Measurements from ENCODE around the gene RDX.

Gene RDX

DNA sequence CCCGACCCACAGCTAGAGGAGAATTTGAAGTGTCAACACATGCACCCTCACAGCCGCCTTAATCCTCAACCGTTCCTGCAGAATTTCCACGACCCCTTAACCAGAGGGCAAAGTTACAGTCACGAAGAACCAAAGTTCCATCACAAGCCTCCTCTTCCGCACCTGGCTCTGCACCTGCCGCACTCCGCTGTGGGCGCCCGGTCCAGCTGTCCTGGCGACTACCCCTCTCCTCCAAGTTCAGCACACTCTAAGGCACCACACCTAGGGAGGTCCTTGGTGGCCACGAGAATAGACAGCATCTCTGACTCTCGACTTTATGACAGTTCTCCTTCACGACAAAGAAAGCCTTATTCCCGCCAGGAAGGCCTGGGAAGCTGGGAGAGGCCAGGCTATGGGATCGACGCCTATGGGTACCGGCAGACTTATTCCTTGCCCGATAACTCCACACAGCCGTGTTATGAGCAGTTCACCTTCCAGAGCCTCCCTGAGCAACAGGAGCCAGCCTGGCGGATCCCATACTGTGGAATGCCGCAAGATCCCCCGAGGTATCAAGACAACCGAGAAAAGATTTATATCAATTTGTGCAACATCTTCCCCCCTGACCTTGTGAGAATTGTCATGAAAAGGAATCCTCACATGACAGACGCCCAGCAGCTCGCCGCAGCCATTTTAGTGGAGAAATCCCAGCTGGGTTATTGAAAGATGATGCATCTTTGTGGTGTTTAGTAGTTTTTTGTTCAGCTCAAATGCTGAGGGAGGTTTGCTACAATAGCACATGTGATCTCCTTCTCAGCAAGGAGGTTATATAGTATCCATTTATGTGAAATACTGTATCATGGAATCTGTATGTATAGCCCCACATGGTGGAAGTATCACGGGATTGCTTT lies 131.1 kb downstream of the RDX start:
- in situ Hi-C loops (cut with HindIII; ENCODE audit: low pct_unique_long_range_greater_than_20kb, low sequenced_read_pairs), result no loop called here
- TF ChIP-seq JUND (IDR thresholded peaks at IDR 0.05; ENCODE audit: low read depth), result no peak
- no peak for DNase-seq (ENCODE audit: low read depth in 1 of 2, low spot score in 1 of 2)

DNA sequence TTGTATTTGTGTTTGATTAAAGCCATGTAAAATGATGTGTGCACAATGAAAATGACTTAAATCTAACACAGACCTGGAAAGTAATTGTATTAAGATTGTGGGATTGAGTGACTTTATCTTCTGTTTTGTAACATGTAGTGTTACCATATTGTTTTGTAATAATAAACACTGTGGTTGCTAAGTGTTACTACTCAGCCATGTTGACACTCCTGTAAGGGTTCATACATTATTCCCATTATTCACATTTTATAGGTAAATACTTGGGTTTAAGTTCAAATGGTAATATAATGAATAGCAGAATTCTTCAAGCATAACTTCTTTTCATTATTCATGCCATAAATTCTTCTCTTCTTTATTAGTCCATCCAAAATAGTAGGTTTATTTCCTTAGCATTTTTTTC lies 134.2 kb downstream of the RDX start:
- in situ Hi-C loops (cut with HindIII; ENCODE audit: low pct_unique_long_range_greater_than_20kb, low sequenced_read_pairs), result no loop called here
- DNase-seq (ENCODE audit: low read depth in 1 of 2, low spot score in 1 of 2), result no peak
- no peak for TF ChIP-seq JUND (IDR thresholded peaks at IDR 0.05; ENCODE audit: low read depth)

DNA sequence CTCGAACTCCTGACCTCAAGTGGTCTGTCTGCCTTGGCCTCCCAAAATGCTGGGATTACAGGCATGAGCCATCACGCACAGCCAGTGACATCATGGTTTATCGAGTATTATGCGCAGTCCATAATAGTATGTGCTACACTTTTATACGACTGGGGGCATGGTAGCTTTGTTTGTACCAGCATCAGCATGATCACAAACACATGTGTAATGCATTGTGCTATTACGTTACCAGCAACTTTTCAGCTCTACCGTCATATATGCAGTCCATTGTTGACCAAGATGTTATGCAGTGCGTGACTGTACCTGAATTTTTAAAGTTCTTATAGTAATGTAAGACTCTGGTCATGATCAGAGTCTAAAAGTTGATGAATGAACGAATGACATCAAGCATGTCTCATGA lies 135.4 kb downstream of the RDX start:
- DNase-seq (ENCODE audit: low read depth in 1 of 2, low spot score in 1 of 2), result no peak
- in situ Hi-C loops (cut with HindIII; ENCODE audit: low pct_unique_long_range_greater_than_20kb, low sequenced_read_pairs), result no loop called here
- no peak for TF ChIP-seq JUND (IDR thresholded peaks at IDR 0.05; ENCODE audit: low read depth)

DNA sequence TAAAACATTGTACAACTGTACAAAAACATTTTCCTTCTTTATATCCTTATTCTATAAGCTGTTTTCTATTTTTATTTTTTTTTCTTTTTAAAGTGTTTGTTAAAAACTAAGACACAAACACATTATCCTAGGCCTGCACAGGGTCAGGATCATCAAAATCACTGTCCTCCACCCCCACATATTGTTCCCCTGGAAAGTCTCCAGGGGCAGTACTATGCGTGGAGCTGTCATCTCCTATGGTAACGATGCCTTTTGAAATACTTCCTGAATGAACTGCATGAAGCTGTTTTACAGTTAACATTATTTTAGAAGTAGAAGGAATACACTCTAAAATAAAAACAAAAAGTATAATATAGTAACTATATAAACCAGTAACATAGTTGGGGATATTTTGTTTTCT lies 136.0 kb downstream of the RDX start:
- TF ChIP-seq JUND (IDR thresholded peaks at IDR 0.05; ENCODE audit: low read depth), result no peak
- DNase-seq (ENCODE audit: low read depth in 1 of 2, low spot score in 1 of 2), result no peak
- in situ Hi-C loops (cut with HindIII; ENCODE audit: low pct_unique_long_range_greater_than_20kb, low sequenced_read_pairs), result no loop called here

DNA sequence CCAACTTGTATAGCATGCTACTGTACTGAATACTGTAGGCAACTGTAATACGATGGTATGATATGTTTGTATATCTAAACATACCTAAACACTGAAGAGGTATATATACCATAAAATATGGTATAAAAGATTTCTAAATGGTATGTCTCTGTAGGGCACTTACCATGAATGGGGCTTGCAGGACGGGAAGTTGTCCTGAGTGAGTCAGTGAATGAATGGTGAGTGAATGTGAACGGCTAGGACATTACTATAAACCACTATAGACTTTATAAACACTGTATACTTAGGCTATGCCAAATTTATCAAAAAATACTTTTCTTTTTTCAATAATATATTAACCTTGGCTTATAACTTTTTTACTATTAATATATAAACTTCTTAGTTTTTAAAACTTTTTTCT lies 136.4 kb downstream of the RDX start:
- in situ Hi-C loops (cut with HindIII; ENCODE audit: low pct_unique_long_range_greater_than_20kb, low sequenced_read_pairs), result no loop called here
- no peak for TF ChIP-seq JUND (IDR thresholded peaks at IDR 0.05; ENCODE audit: low read depth)
- DNase-seq (ENCODE audit: low read depth in 1 of 2, low spot score in 1 of 2), result no peak

DNA sequence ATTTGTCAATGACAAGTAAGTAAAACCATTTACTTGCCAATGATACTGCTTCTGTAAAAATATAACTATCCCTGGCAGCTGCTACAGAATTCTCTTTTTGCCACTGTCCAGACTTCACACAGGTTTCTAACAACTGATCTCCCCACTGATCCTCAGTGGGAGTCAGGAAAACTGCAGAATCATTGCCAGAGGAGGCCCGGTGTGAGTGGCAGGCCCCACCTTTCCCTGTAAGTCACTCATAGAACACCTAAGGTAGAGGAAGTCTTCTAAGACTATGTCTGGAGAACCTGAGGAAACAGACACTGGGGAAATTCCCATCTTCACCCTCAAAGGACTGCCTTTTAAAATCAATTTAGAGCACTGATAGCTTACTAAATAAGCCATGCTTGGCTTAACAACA lies 136.9 kb downstream of the RDX start:
- no peak for DNase-seq (ENCODE audit: low read depth in 1 of 2, low spot score in 1 of 2)
- no peak for TF ChIP-seq JUND (IDR thresholded peaks at IDR 0.05; ENCODE audit: low read depth)
- in situ Hi-C loops (cut with HindIII; ENCODE audit: low pct_unique_long_range_greater_than_20kb, low sequenced_read_pairs), result no loop called here

DNA sequence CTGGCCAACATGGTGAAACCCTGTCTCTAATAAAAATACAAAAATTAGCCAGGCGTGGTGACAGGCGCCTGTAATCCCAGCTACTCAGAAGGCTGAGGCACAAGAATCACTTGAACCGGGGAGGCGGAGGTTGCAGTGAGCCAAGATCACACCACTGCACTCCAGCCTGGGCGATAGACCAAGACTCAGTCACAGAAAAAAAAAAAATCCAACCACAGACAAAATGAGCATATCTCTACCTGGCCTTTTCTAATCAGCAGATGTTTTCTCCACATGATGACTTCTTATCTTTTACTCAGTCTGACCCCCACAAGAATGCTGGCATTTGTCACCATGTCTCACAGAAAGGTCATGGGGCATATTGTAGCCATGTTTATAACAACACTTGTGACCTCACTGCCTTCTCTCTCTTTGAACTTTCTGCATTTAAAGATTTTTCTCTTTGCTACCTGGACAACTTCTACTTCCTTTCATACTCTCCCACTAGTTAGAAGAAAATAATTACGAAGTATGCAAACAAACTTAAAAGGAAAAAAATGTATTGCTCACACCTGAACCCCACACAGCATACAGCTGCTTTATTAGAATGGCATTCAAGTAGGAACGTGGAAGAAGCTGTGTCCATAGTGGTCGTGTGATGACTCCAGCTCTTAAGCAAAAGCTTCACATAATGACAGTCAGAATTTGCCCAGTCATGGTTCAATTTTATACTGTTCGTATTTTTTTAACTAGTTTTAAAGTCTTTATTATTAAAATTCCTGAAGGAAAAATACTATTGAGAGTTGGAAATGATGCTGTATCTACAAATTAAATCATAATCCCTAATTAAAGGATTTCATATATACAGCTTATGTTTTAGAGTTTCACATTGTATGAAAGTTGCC lies 137.9 kb downstream of the RDX start:
- DNase-seq (ENCODE audit: low read depth in 1 of 2, low spot score in 1 of 2), result no peak
- no peak for TF ChIP-seq JUND (IDR thresholded peaks at IDR 0.05; ENCODE audit: low read depth)
- in situ Hi-C loops (cut with HindIII; ENCODE audit: low pct_unique_long_range_greater_than_20kb, low sequenced_read_pairs), result no loop called here

DNA sequence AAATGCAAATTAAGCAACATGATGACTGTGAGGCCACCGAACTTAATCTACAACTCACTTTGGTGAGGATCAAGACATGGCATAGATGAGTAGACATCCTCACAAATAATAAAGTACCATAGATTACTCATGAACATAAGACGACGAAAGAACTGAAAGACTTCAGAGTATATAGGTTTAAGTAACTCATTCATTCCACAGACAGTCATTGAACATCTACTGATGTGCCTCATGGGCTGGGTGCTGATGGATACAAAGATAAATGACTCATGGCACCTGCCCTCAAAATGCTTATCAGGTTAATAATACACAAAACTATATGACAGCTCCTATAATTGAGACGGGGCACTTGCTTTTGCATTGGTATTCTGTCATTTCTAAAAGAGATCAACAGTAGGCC lies 139.9 kb downstream of the RDX start:
- no peak for TF ChIP-seq JUND (IDR thresholded peaks at IDR 0.05; ENCODE audit: low read depth)
- DNase-seq (ENCODE audit: low read depth in 1 of 2, low spot score in 1 of 2), result no peak
- in situ Hi-C loops (cut with HindIII; ENCODE audit: low pct_unique_long_range_greater_than_20kb, low sequenced_read_pairs), result no loop called here

DNA sequence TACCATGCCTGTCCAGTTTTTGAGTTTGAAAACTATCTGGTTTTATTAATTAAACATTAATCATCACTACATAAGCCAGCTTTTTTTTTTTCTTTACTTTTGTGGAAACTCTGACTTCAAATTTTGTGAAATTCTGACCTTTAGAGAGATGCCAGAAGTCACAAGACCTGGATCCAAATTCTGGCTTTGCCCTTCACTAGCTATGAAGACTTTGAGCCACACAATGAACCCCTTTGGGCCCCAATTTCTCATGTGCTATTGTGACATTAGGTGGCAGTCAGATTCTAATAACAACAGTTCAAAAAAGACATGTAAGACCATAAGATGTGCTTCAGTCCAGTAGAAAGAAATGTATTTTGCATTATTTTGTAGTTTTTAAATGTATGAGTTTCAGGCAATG lies 142.9 kb downstream of the RDX start:
- in situ Hi-C loops (cut with HindIII; ENCODE audit: low pct_unique_long_range_greater_than_20kb, low sequenced_read_pairs), result no loop called here
- TF ChIP-seq JUND (IDR thresholded peaks at IDR 0.05; ENCODE audit: low read depth), result no peak
- no peak for DNase-seq (ENCODE audit: low read depth in 1 of 2, low spot score in 1 of 2)

DNA sequence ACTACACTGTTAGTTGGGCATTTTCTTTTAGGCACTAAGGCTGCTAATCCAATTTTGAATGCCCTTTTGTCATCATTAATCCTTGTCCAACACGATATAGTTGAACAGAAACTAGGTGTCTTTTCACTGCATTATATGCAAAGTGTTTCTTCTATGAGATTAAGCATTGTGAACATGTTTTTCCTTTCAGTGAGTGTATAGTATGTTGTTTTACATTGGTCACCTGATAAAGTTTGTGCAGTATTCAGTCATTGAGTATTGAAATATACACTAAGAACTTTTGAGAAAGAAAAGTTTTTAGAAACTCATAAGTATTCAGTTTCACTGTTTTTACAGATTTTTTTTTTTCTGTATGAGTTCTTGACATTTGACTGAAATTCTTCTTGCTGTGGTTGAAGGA lies 144.2 kb downstream of the RDX start:
- no peak for DNase-seq (ENCODE audit: low read depth in 1 of 2, low spot score in 1 of 2)
- in situ Hi-C loops (cut with HindIII; ENCODE audit: low pct_unique_long_range_greater_than_20kb, low sequenced_read_pairs), result no loop called here
- no peak for TF ChIP-seq JUND (IDR thresholded peaks at IDR 0.05; ENCODE audit: low read depth)

DNA sequence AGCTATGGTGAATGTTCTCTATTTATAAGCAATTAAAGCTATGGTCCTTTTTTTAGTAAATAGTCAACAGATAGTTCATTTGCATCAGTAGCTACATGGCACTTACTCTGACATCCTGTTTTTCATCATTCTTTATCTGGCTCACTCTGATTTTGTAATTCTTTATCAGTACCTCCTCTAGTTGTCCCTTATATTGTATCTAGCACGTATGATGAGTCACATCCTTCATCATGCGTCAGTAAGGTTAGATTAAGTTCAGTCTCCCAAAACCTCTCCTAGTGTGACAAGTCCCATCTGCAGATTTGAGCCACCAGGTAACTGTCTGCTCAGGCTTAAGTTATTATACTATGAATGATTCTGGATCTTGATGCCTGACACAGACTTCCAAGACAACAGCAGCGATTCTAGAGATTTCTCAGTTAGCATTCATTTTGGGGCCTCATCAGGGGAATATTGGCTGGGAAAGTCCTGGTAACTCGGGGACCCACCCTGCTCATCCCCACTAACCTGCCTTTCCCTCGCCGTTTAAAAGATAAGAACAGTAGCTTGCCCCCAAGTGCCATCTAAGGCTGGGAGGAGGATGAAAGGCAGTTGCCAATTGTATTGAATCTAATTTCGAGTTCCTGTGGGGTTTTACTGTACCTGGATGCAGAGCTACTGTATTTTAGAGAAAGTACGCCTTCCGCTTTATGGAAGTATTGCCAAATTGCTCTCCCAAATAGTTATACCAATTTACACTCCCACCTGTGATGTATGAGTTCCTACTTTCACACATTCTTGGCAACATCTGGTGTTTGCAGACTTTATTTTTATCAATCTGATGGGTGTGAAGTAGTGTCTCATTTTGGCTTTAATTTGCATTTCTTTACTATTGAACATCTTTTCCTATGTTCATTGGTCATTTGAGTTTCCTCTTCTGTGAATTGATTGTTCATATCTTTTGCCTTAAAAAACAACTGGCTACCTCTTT lies 147.4 kb downstream of the RDX start:
- in situ Hi-C loops (cut with HindIII; ENCODE audit: low pct_unique_long_range_greater_than_20kb, low sequenced_read_pairs), result no loop called here
- no peak for TF ChIP-seq JUND (IDR thresholded peaks at IDR 0.05; ENCODE audit: low read depth)
- DNase-seq (ENCODE audit: low read depth in 1 of 2, low spot score in 1 of 2), result no peak

Data from T47D (cell line).